Right ventricle myocardium inferior (tissue), 1 donor: ENCODE data around the gene STAG3. TPM values are rescaled to one million over a fixed set of nuclear protein-coding genes. Genes with fewer than 3 reads are reported as not detected.
"Not testable (repeated sequence)": the region's sequence is repeated elsewhere in the genome, so short reads cannot be mapped to it uniquely, and the experiment has no call there.

Experiments
- ATAC-seq: fragments of 200-7000 bp; cut with Tn5 transposase; one replicate; pipeline ENCODE4 v1.9.1; 2020; ENCODE audit warnings: mild to moderate bottlenecking, moderate library complexity
- DNase-seq: peaks from one replicate; pipeline ENCODE4 v3.0.0; 2021; ENCODE audit errors: missing footprints
- intact Hi-C: fragments of 100-400 bp; cut with DNase I; formaldehyde crosslinking; loops from one replicate; pipeline ENCODE4 v1.11.0; 2022
- total RNA-seq: library from RNA; stranded (reverse); fragmentation: NEBNext Ultra II Directional; extraction: Animal tissue kit (Norgen Biotek cat#: 25700); gene quantifications from one replicate; pipeline ENCODE4 v1.2.1, GENCODE V29; 2021
- donor health status: DM: no; HTN: yes; CAD: no; lungs with severe emphysema.

The STAG3 gene
- total RNA-seq, 1 donor from 2014 or later, result 0.51 TPM

DNA sequence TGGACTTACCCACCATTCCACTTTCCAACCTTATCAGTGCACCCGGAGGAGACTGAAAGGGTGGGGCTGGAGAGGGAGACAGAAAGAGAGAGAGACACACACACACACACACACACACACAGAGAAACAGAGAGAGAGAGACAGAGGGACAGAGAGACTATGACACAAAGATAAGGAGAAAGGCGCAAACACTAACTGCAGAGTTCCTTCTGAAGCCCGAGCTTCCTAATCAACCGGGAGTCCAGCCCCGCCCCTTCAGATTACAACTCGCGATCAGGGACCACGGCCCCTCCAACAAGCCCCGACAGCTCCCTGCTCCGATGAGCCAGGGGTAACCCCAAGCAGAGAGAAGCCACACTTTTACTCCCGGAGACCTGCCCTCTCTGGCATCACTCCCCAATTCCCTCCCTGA lies 9.8 kb upstream of the STAG3 start:
- no peak for DNase-seq
- intact Hi-C loops, result no loop called here

DNA sequence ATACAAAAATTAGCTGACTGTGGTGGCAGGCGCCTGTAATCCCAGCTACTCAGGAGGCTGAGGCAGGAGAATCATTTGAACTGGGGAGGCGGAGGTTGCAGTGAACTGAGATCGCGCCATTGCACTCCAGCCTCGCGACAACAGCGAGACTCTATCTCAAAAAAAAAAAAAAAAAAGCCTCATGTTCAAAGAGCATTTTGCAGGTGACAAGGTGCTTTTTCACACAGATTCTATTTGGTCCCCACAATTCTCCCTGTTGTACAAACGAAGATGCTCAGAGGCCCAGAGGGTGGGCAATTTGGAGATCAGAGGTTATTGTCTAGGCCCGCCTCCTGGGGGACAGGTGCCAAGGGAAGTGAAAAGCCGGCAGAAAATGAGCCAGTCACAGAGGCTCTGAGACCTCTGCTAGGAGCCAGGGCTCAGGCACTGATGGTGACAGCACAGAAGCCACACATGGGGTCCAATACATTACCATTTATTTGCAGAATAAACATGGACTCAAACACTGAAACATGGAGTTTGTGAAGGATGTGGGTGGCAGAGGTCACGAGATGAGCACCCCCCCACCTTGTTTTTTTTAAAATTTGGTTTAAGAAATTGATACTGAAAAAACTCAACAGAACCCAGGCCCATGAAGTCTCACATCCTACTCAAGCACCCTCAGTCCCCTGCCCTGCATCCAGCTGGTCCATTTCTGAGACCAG lies 8.4 kb upstream of the STAG3 start:
- DNase-seq, result no peak
- ATAC-seq, result no peak
- intact Hi-C loops, result no loop called here

More for the DNA sequence above, 9.8 kb upstream of the STAG3 start:
- ATAC-seq, result peak; percentile 46

GRCh38 chr7:100170101-100170897 lies 7.4 kb upstream of the STAG3 start:
- DNase-seq, result no peak
- no peak for ATAC-seq
- intact Hi-C loops, result no loop called here

GRCh38 chr7:100171087-100171681 lies 6.5 kb upstream of the STAG3 start:
- intact Hi-C loops, result no loop called here
- ATAC-seq (no peak), DNase-seq (no peak)

GRCh38 chr7:100171840-100172239 lies 5.9 kb upstream of the STAG3 start:
- no peak for ATAC-seq
- no peak for DNase-seq
- intact Hi-C loops, result no loop called here

DNA sequence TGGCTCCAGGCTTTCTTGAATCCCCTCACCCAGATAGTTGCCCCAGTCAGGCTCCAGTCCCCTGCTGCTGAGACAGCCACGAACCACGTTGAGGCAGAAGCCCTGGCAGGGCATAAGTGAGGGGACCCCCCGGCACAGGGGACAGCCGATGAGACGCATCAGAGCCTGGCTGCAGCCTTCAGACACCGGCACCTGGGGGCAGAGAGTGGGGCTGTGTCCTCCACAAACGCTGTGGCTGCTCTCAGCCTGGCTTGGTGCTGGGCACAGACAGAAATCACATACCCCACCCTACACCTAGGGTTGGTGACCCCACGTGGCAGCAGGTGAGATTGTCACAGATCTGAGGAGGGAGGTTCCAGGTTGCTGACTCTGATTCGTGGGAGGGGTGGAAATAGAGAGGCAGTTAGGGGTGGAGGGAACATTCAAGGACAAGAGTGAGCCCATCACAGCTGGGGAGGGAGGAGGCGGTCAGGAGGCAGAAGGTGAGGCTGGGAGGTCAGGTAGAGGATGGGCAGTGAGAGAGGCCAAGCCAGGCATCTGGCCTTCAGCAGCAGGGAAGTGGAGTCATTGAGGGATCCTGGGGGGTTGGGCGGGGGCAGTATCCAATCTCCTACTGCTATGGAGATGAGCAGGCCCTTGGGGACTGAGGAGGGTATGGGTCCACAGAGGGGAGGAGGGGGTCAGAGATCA lies 3.8 kb upstream of the STAG3 start:
- ATAC-seq, result no peak
- no peak for DNase-seq
- intact Hi-C loops, result no loop called here

DNA sequence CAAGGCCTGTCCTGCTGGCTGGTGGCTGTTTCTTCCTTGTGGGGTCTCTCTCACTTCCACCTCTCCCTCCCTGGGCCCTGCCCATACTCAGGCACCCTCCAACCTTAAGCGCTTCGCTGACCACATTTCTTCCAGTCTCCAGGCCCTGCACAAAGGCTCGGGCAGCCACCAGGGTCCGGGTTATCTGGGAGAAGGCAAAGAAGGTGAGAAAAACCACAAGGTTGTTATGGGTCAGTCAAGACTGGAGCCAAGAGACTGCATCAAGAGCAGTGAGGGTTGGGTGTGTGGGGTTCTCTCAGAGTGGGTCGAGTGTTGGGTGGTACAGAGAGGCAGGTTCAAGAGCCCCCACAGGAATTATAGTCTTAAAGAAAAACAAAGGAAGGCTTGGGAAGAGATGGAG lies 3.1 kb upstream of the STAG3 start:
- intact Hi-C loops, result no loop called here
- DNase-seq (no peak), ATAC-seq (no peak)

- DNase-seq, result no peak
- no peak for ATAC-seq
- intact Hi-C loops, result no loop called here
Measured at GRCh38 chr7:100175296-100175935, 2.3 kb upstream of the STAG3 start.

DNA sequence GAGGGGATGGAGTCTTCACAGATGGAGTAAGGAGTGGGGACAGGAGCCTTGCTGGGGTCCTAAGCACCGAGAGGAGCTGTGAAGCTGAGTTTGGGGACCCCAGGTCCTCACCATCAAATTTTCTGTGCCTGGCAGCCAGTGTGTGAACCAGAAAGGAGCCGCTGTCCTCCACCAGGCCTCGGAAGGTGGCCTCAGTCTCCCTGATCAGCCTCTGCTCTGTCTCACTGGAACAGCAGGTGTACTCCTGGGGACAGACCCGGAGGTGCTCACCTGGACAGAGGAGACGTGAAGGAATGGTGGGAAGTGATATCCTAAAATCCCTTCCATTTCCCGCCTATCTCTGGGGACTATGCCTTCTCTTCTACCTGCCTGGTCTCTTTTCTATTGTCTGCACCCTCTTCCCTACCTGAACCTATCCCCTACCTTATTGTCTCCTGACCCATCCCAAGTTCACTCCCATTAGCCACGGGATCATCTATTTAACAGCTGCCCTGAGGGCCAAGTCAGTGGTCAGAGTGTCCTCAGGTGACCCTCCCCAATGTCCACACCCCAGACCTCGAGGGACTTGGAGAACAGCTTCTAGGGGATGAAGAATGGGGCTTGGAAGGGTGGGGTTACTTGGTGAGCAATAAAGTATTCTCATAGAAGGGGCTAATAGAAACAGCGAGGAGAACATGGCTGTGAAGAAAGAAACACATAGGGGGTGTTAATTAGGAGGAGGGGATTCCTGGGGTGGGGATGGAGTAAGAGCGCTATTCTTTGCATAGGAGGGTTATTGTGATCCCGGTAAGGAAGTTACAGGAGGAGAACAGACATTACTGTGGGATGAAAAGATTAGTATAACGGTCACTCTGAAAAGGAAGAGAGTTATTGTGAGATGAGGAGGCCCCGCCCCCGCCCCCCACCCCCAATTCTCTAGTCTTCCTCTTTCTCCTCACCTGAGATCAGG lies 1.3 kb upstream of the STAG3 start:
- ATAC-seq, result no peak
- intact Hi-C loops, result no loop called here
- no peak for DNase-seq

- intact Hi-C loops, result not testable (repeated sequence)
Measured at GRCh38 chr7:100180084-100180483, 2.4 kb downstream of the STAG3 start.

DNA sequence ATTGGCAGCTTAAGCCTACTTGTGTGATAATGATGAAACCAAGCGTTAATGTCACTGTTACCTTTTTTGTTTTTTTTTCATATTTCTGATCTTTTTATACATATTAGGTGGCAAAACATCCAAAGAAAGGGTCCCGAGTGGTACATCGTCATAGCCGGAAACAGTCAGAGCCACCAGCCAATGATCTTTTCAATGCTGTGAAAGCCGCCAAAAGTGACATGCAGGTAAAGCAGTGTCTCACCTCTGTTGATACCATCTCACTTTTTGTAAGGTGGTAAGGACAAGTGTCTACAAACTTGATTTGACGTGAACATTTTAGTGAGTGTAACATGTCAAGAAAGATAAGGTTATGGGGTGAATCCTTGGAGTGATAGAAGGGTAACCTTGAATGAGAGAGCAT lies 4.9 kb downstream of the STAG3 start:
- DNase-seq, intact Hi-C loops, ATAC-seq: not testable (repeated sequence)

More at GRCh38 chr7:100180084-100180483, 2.4 kb downstream of the STAG3 start:
- DNase-seq, ATAC-seq: not testable (repeated sequence)

DNA sequence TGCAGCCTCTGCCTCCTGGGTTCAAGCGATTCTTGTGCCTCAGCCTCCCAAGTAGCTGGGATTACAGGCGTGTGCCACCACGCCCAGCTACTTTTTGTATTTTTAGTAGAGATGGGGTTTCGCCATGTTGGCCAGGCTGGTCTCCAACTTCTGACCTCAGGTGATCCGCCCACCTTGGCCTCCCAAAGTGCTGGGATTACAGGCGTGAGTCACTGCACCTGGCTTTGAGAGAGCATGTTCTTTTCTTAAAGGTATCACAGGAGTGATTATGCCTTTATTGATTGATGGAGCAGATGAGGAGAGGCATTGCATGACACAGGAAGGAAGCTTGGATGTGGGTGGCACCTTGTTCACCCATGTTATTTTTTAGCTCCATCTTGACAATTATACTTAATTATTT lies 5.4 kb downstream of the STAG3 start:
- intact Hi-C loops, DNase-seq, ATAC-seq: not testable (repeated sequence)

- intact Hi-C loops, result no loop called here
- DNase-seq (no peak), ATAC-seq (no peak)
Measured at GRCh38 chr7:100185726-100186125, 8.0 kb downstream of the STAG3 start.

GRCh38 chr7:100189061-100189460 lies 11.3 kb downstream of the STAG3 start:
- intact Hi-C loops, result no loop called here
- DNase-seq (no peak), ATAC-seq (no peak)

GRCh38 chr7:100190048-100190711 lies 12.5 kb downstream of the STAG3 start:
- DNase-seq, result no peak
- ATAC-seq, result no peak
- intact Hi-C loops, result no loop called here

- DNase-seq (no peak), ATAC-seq (no peak)
- intact Hi-C loops, result no loop called here
Measured at GRCh38 chr7:100191775-100192174, 14.1 kb downstream of the STAG3 start.

- intact Hi-C loops, ATAC-seq, DNase-seq: not testable (repeated sequence)
Measured at GRCh38 chr7:100192281-100192862, 14.7 kb downstream of the STAG3 start.
